SH-SY5Y (cell line): ENCODE measurements around the gene PDCD6IP.

Experiments
- GATA2 ChIP-seq: IDR thresholded peaks from 2 replicates; pipeline ENCODE4 v1.6.1; 2011; ENCODE audit warnings: mild to moderate bottlenecking, low read depth, low read length
- GATA3 ChIP-seq: IDR thresholded peaks from 2 replicates; pipeline ENCODE4 v1.6.1; 2011; ENCODE audit warnings: low read depth, mild to moderate bottlenecking, low read length, moderate library complexity

PDCD6IP gene

GRCh38 chr3:33892655-33893054 lies 94.2 kb downstream of the PDCD6IP start:
- TF ChIP-seq GATA3, result no peak
- TF ChIP-seq GATA2, result no peak

- TF ChIP-seq GATA2 (no peak), GATA3 (no peak)
Measured at GRCh38 chr3:33895658-33896057, 97.2 kb downstream of the PDCD6IP start.

GRCh38 chr3:33897306-33897705 lies 98.9 kb downstream of the PDCD6IP start:
- TF ChIP-seq GATA2, result no peak

GRCh38 chr3:33898901-33899300 lies 100.5 kb downstream of the PDCD6IP start:
- TF ChIP-seq GATA3 (no peak), GATA2 (no peak)

- no peak for TF ChIP-seq GATA2
- no peak for TF ChIP-seq GATA3
Measured at GRCh38 chr3:33900440-33900808, 102.0 kb downstream of the PDCD6IP start.

- no peak for TF ChIP-seq GATA3
- no peak for TF ChIP-seq GATA2
Measured at GRCh38 chr3:33900809-33901505, 102.5 kb downstream of the PDCD6IP start.

- no peak for TF ChIP-seq GATA3
- no peak for TF ChIP-seq GATA2
Measured at GRCh38 chr3:33901862-33902563, 103.6 kb downstream of the PDCD6IP start.

- TF ChIP-seq GATA2 (no peak), GATA3 (no peak)
Measured at GRCh38 chr3:33904730-33905129, 106.3 kb downstream of the PDCD6IP start.

- no peak for TF ChIP-seq GATA2
- TF ChIP-seq GATA3, result no peak
Measured at GRCh38 chr3:33908250-33908851, 109.9 kb downstream of the PDCD6IP start.

GRCh38 chr3:33909547-33909946 lies 111.1 kb downstream of the PDCD6IP start:
- no peak for TF ChIP-seq GATA2
- no peak for TF ChIP-seq GATA3

- TF ChIP-seq GATA2 (no peak), GATA3 (no peak)
Measured at GRCh38 chr3:33910031-33910430, 111.6 kb downstream of the PDCD6IP start.

GRCh38 chr3:33911525-33912322 lies 113.3 kb downstream of the PDCD6IP start:
- TF ChIP-seq GATA3 (no peak), GATA2 (no peak)

GRCh38 chr3:33914212-33914611 lies 115.8 kb downstream of the PDCD6IP start:
- TF ChIP-seq GATA2 (no peak), GATA3 (no peak)

GRCh38 chr3:33914731-33915379 lies 116.4 kb downstream of the PDCD6IP start:
- TF ChIP-seq GATA3, result no peak
- no peak for TF ChIP-seq GATA2
